ENCODE data around the gene SOX15.

SOX15 gene

GRCh38 chr17:7589891-7590691 lies at the start of gene SOX15:
TSS of gene SOX15 (minus strand) at chr17:7590094. CDS start at chr17:7589676, 418 bp downstream.
- Mint-ChIP-seq H3K4me1 (peaks cover 20% of the 10 kb centered on the region), H3K27ac (peak within 1 kb of the TSS; percentile 36 to 65 (median 54)), H3K4me3 (peak within 1 kb of the TSS; percentile 34 to 66 (median 60)), H3K9me3 (no peaks in the 10 kb centered on the region), H3K36me3 (ENCODE audit: low read depth) (peaks cover 59% of the 10 kb centered on the region), H3K27me3 (ENCODE audit: low read depth) (no peaks in the 10 kb centered on the region)
- TF ChIP-seq CTCF (IDR thresholded peaks at IDR 0.05; ENCODE audit: unreplicated experiment in 3 of 3) = no peak

- Mint-ChIP-seq H3K4me3 (no peak overlapping the region), H3K27ac (peak overlapping the region in 1 of 3 experiments; percentile 14), H3K4me1 (no peaks in the 10 kb centered on the region), H3K9me3 (no peaks in the 10 kb centered on the region), H3K36me3 (ENCODE audit: low read depth) (no peaks in the 10 kb centered on the region), H3K27me3 (ENCODE audit: low read depth) (peaks cover 4% of the 10 kb centered on the region)
- TF ChIP-seq CTCF (IDR thresholded peaks at IDR 0.05; ENCODE audit: unreplicated experiment in 3 of 3) = no peak
These were observed 46.3 kb upstream of the SOX15 start for GRCh38 chr17:7636163-7636562.

- no peaks in the 10 kb centered on the region for H3K4me1 Mint-ChIP-seq
- H3K27me3 Mint-ChIP-seq (ENCODE audit: low read depth) = peaks cover 4% of the 10 kb centered on the region
- H3K4me3 Mint-ChIP-seq = no peak overlapping the region
- H3K36me3 Mint-ChIP-seq (ENCODE audit: low read depth) = no peaks in the 10 kb centered on the region
- peak overlapping the region; percentile 43 to 58 (median 57) for H3K27ac Mint-ChIP-seq
- peak; percentile 52 to 68 (median 66) for TF ChIP-seq CTCF (IDR thresholded peaks at IDR 0.05; ENCODE audit: unreplicated experiment in 3 of 3)
- no peaks in the 10 kb centered on the region for H3K9me3 Mint-ChIP-seq
These were observed 44.5 kb upstream of the SOX15 start for GRCh38 chr17:7634384-7634783.

GRCh38 chr17:7633093-7633492 lies 43.2 kb upstream of the SOX15 start:
- Mint-ChIP-seq H3K9me3 (no peaks in the 10 kb centered on the region), H3K4me1 (no peaks in the 10 kb centered on the region), H3K36me3 (ENCODE audit: low read depth) (no peaks in the 10 kb centered on the region), H3K4me3 (no peak overlapping the region), H3K27me3 (ENCODE audit: low read depth) (peaks cover 4% of the 10 kb centered on the region), H3K27ac (peak overlapping the region in 2 of 3 experiments; percentile 43 to 65)
- no peak for TF ChIP-seq CTCF (IDR thresholded peaks at IDR 0.05; ENCODE audit: unreplicated experiment in 3 of 3)

GRCh38 chr17:7632492-7632894 lies 42.6 kb upstream of the SOX15 start:
- no peak overlapping the region for H3K4me3 Mint-ChIP-seq

More at GRCh38 chr17:7632492-7632894, 42.6 kb upstream of the SOX15 start:
- Mint-ChIP-seq H3K9me3 (no peaks in the 10 kb centered on the region), H3K27me3 (ENCODE audit: low read depth) (peaks cover 4% of the 10 kb centered on the region), H3K4me1 (no peaks in the 10 kb centered on the region), H3K27ac (peak overlapping the region in 2 of 3 experiments; percentile 40 to 81), H3K36me3 (ENCODE audit: low read depth) (no peaks in the 10 kb centered on the region)
- TF ChIP-seq CTCF (IDR thresholded peaks at IDR 0.05; ENCODE audit: unreplicated experiment in 3 of 3) = peak; percentile 18 to 26 (median 24)
